GM19455 (cell line): Measurements from ENCODE around the gene COASY.
A peak's percentile ranks its signal among the peaks of the same experiment; 100 is the strongest.

Experiments used
- ATAC-seq: cut with Tn5 transposase; IDR thresholded peaks from one replicate; pipeline ENCODE4 v1.9.1; 2021; ENCODE audit not compliant: unreplicated experiment

Gene COASY

GRCh38 chr17:42571435-42572225 is 9.7 kb downstream of the COASY start:
- no peak for ATAC-seq

GRCh38 chr17:42573095-42573494 is 11.1 kb downstream of the COASY start:
- no peak for ATAC-seq

GRCh38 chr17:42574463-42574862 is 12.5 kb downstream of the COASY start:
- no peak for ATAC-seq

- ATAC-seq = no peak
These were observed 15.2 kb downstream of the COASY start for GRCh38 chr17:42577140-42577531.

GRCh38 chr17:42577532-42578281 is 15.8 kb downstream of the COASY start, which contains the start of gene PSMC3IP:
Gene PSMC3IP (minus strand): TSS chr17:42577729. CDS start chr17:42577686, 43 bp downstream.
- peak; percentile 65 for ATAC-seq

GRCh38 chr17:42578282-42578869 is 16.4 kb downstream of the COASY start:
- peak; percentile 53 for ATAC-seq

- ATAC-seq = no peak
These were observed 18.0 kb downstream of the COASY start for GRCh38 chr17:42579794-42580551.

GRCh38 chr17:42581744-42582270 is 19.9 kb downstream of the COASY start:
- no peak for ATAC-seq

- no peak for ATAC-seq
These were observed 22.9 kb downstream of the COASY start for GRCh38 chr17:42584880-42585279.

- no peak for ATAC-seq
These were observed 23.4 kb downstream of the COASY start for GRCh38 chr17:42585353-42585752.

GRCh38 chr17:42586514-42587230 is 24.7 kb downstream of the COASY start:
- no peak for ATAC-seq

GRCh38 chr17:42590886-42591285 is 28.9 kb downstream of the COASY start:
- no peak for ATAC-seq

GRCh38 chr17:42591411-42591810 is 29.5 kb downstream of the COASY start:
- no peak for ATAC-seq

- no peak for ATAC-seq
These were observed 34.4 kb downstream of the COASY start for GRCh38 chr17:42596386-42596785.

GRCh38 chr17:42598905-42599304 is 37.0 kb downstream of the COASY start:
- no peak for ATAC-seq

GRCh38 chr17:42603318-42603717 is 41.4 kb downstream of the COASY start:
- ATAC-seq = no peak

- ATAC-seq = no peak
These were observed 45.8 kb downstream of the COASY start for GRCh38 chr17:42607769-42608168.

GRCh38 chr17:42608305-42609181 is 46.6 kb downstream of the COASY start:
- ATAC-seq = no peak

- peak; percentile 86 for ATAC-seq
These were observed 47.4 kb downstream of the COASY start, which contains the start of the genes RETREG3 and TUBG1 for GRCh38 chr17:42609182-42609813. Gene RETREG3 (minus strand): TSS chr17:42609374. CDS start chr17:42609324, 50 bp downstream. Gene TUBG1 (plus strand): TSS chr17:42609683. CDS start chr17:42609738, 55 bp downstream.
